Activated CD4-positive, alpha-beta memory T cell treated with anti-CD3 and anti-CD28 coated beads for 36 hours (primary cell): Measurements from ENCODE around the gene EMC8. TPM values are rescaled to one million over a fixed set of nuclear protein-coding genes. Genes with fewer than 3 reads are reported as not detected.

ENCODE experiments used
- CTCF ChIA-PET: fragments of 350-600 bp; sonication (Branson Sonifier 250); formaldehyde crosslinking; loops from one replicate; lab custom pipeline; 2021; ENCODE audit warnings: antibody characterized with exemption, inconsistent platforms; lab: Charles Lee
- POLR2A ChIA-PET: fragments of 350-600 bp; sonication (Branson Sonifier 250); formaldehyde crosslinking; loops from one replicate; lab custom pipeline; 2021; ENCODE audit warnings: antibody characterized with exemption; lab: Charles Lee
- DNase-seq: peaks from one replicate; pipeline ENCODE4 v3.0.0-alpha.2; 2020
- H3K27ac Mint-ChIP-seq: one replicate; pipeline ENCODE4 v1.8.0; 2021; ENCODE audit warnings: mixed read lengths
- H3K27me3 Mint-ChIP-seq: one replicate; pipeline ENCODE4 v1.8.0; 2021; ENCODE audit warnings: mixed read lengths
- H3K36me3 Mint-ChIP-seq: one replicate; pipeline ENCODE4 v1.8.0; 2021; ENCODE audit warnings: mixed read lengths
- H3K4me1 Mint-ChIP-seq: one replicate; pipeline ENCODE4 v1.8.0; 2021; ENCODE audit warnings: low read depth, mixed read lengths
- H3K4me3 Mint-ChIP-seq: one replicate; pipeline ENCODE4 v1.8.0; 2021; ENCODE audit warnings: mild to moderate bottlenecking, mixed read lengths
- H3K9me3 Mint-ChIP-seq: one replicate; pipeline ENCODE4 v1.8.0; 2021; ENCODE audit warnings: mixed read lengths
- intact Hi-C: fragments of 100-400 bp; cut with micrococcal nuclease; formaldehyde crosslinking; loops from one replicate; pipeline ENCODE4 v1.15.1; 2023
- total RNA-seq, 2 experiments: library from RNA; stranded (reverse); gene quantifications; one replicate each; pipeline ENCODE4 v1.2.3, GENCODE V29; 2021

The EMC8 gene
- total RNA-seq, 2 experiments from 2014 or later, result 27.5 to 27.9 TPM

GRCh38 chr16:85777583-85778310 is 21.6 kb downstream of the EMC8 start:
- Mint-ChIP-seq H3K27ac (no peak overlapping the region), H3K4me1 (peaks cover 3% of the 10 kb centered on the region), H3K4me3 (no peak overlapping the region), H3K36me3 (peaks cover 33% of the 10 kb centered on the region), H3K9me3 (no peaks in the 10 kb centered on the region), H3K27me3 (no peaks in the 10 kb centered on the region)
- intact Hi-C loops, result no loop called here
- CTCF ChIA-PET, result interaction anchor here (1.2 kb wide), 1 partner anchor 44 kb away, joined by 3 read pairs; no protein-coding TSS in a partner anchor
- POLR2A ChIA-PET, result no interaction called here
- no peak for DNase-seq

GRCh38 chr16:85774811-85775210 is 24.5 kb downstream of the EMC8 start:
- H3K27me3 Mint-ChIP-seq, result no peaks in the 10 kb centered on the region
- POLR2A ChIA-PET, result no interaction called here
- DNase-seq, result no peak
- CTCF ChIA-PET, result no interaction called here
- H3K9me3 Mint-ChIP-seq, result no peaks in the 10 kb centered on the region
- intact Hi-C loops, result no loop called here
- H3K36me3 Mint-ChIP-seq, result peaks cover 22% of the 10 kb centered on the region
- H3K27ac Mint-ChIP-seq, result no peak overlapping the region
- H3K4me1 Mint-ChIP-seq, result peaks cover 3% of the 10 kb centered on the region
- H3K4me3 Mint-ChIP-seq, result no peak overlapping the region

GRCh38 chr16:85774136-85774535 is 25.2 kb downstream of the EMC8 start:
- H3K27ac Mint-ChIP-seq, result no peak overlapping the region
- POLR2A ChIA-PET, result no interaction called here
- peaks cover 3% of the 10 kb centered on the region for H3K4me1 Mint-ChIP-seq
- no peaks in the 10 kb centered on the region for H3K27me3 Mint-ChIP-seq
- H3K36me3 Mint-ChIP-seq, result peaks cover 17% of the 10 kb centered on the region
- DNase-seq, result no peak
- CTCF ChIA-PET, result no interaction called here
- intact Hi-C loops, result no loop called here
- no peaks in the 10 kb centered on the region for H3K9me3 Mint-ChIP-seq
- no peak overlapping the region for H3K4me3 Mint-ChIP-seq

GRCh38 chr16:85773044-85773443 is 26.3 kb downstream of the EMC8 start:
- H3K27ac Mint-ChIP-seq, result no peak overlapping the region
- intact Hi-C loops, result no loop called here
- H3K9me3 Mint-ChIP-seq, result no peaks in the 10 kb centered on the region
- no peak overlapping the region for H3K4me3 Mint-ChIP-seq
- H3K36me3 Mint-ChIP-seq, result peaks cover 10% of the 10 kb centered on the region
- DNase-seq, result no peak
- ChIA-PET POLR2A (no interaction called here), CTCF (no interaction called here)
- H3K4me1 Mint-ChIP-seq, result no peaks in the 10 kb centered on the region
- H3K27me3 Mint-ChIP-seq, result no peaks in the 10 kb centered on the region

DNA sequence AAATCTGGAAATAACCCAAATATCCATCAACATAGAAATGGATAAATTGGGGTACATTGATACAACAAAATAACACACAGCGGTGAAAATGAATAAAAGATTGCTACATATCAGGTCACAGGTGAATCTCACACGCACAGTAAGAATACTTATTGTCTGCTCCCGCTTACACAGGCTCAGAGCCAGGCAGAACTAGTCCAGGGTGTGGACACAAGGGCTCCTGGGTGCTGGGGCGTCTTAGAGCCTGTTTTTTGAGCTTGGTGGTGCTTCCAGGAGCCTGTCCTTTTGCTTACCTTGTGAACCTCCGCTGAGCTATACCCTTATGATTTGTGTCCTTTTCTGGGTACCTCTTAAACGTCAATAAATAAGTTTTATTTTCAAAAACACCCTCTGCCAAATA is 28.6 kb downstream of the EMC8 start:
- Mint-ChIP-seq H3K4me3 (no peak overlapping the region), H3K27ac (no peak overlapping the region), H3K4me1 (no peaks in the 10 kb centered on the region), H3K27me3 (no peaks in the 10 kb centered on the region), H3K9me3 (no peaks in the 10 kb centered on the region), H3K36me3 (peaks cover 3% of the 10 kb centered on the region)
- DNase-seq, result no peak
- ChIA-PET CTCF (interaction anchor here (0.7 kb wide), 1 partner anchor 11 kb away, joined by 3 read pairs; no protein-coding TSS in a partner anchor), POLR2A (no interaction called here)
- intact Hi-C loops, result no loop called here

DNA sequence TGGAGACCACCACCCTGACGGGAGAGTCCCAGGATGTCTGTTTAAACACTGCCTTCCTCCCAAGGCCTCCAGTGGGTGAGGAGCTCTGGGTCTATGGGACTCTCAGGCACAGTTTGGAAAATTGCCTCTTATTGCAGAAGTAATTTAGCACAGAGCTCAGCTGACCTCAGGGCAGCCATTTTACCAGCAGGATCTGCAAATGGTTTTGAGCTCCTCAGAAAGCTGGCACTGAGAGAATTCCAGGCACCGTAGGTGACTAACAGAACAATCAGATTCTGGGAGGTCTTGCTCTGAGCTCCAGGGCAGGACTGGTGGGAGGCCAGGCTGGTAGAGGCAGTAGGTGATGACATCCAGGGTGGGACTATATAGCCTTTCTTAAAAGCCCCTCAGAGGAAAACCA is 31.1 kb downstream of the EMC8 start:
- ChIA-PET POLR2A (interaction anchor here (0.7 kb wide), 1 partner anchor 332 kb away, joined by 3 read pairs; no protein-coding TSS in a partner anchor), CTCF (no interaction called here)
- Mint-ChIP-seq H3K4me1 (no peaks in the 10 kb centered on the region), H3K4me3 (no peak overlapping the region), H3K27ac (no peak overlapping the region), H3K27me3 (no peaks in the 10 kb centered on the region), H3K36me3 (peaks cover 3% of the 10 kb centered on the region), H3K9me3 (no peaks in the 10 kb centered on the region)
- intact Hi-C loops, result no loop called here
- DNase-seq, result no peak

GRCh38 chr16:85767531-85767930 is 31.8 kb downstream of the EMC8 start:
- H3K4me3 Mint-ChIP-seq, result no peak overlapping the region
- H3K27ac Mint-ChIP-seq, result no peak overlapping the region
- no peaks in the 10 kb centered on the region for H3K4me1 Mint-ChIP-seq
- DNase-seq, result no peak
- CTCF ChIA-PET, result no interaction called here
- no peaks in the 10 kb centered on the region for H3K9me3 Mint-ChIP-seq
- POLR2A ChIA-PET, result no interaction called here
- intact Hi-C loops, result no loop called here
- H3K36me3 Mint-ChIP-seq, result peaks cover 3% of the 10 kb centered on the region
- H3K27me3 Mint-ChIP-seq, result no peaks in the 10 kb centered on the region

- intact Hi-C loops, result no loop called here
- no peak for DNase-seq
- Mint-ChIP-seq H3K27me3 (peaks cover 3% of the 10 kb centered on the region), H3K27ac (no peak overlapping the region), H3K4me3 (no peak overlapping the region), H3K36me3 (peaks cover 2% of the 10 kb centered on the region), H3K4me1 (no peaks in the 10 kb centered on the region), H3K9me3 (no peaks in the 10 kb centered on the region)
- ChIA-PET CTCF (no interaction called here), POLR2A (no interaction called here)
Measured at GRCh38 chr16:85765767-85766166, 33.6 kb downstream of the EMC8 start.

DNA sequence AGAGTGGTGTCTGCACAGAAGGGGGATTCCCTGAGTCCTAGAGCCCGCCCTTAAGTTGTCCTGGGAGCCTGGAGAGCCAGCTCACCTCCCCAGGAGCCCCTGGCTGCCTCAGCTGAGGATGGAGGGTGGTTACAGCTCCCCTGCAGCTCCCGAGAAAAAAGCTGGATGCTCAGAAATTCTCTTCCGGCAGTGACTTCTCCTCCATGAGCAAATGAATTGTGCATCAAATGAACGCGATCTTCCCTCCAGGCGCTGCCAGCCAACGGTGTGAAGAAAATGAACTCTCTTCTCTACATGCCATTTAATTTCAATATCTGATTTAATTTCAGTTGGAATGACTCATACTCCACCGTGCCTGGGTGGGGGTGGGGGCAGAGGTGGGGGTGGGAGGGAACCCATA is 34.1 kb downstream of the EMC8 start:
- H3K4me3 Mint-ChIP-seq, result no peak overlapping the region
- H3K9me3 Mint-ChIP-seq, result no peaks in the 10 kb centered on the region
- ChIA-PET CTCF (no interaction called here), POLR2A (no interaction called here)
- no peaks in the 10 kb centered on the region for H3K4me1 Mint-ChIP-seq
- no peak overlapping the region for H3K27ac Mint-ChIP-seq
- no peak for DNase-seq
- H3K27me3 Mint-ChIP-seq, result peaks cover 3% of the 10 kb centered on the region
- peaks cover 2% of the 10 kb centered on the region for H3K36me3 Mint-ChIP-seq
- intact Hi-C loops, result no loop called here

GRCh38 chr16:85763616-85764015 is 35.7 kb downstream of the EMC8 start:
- POLR2A ChIA-PET, result no interaction called here
- H3K27me3 Mint-ChIP-seq, result peaks cover 18% of the 10 kb centered on the region
- H3K36me3 Mint-ChIP-seq, result no peaks in the 10 kb centered on the region
- no peak for DNase-seq
- H3K9me3 Mint-ChIP-seq, result no peaks in the 10 kb centered on the region
- intact Hi-C loops, result no loop called here
- no peak overlapping the region for H3K4me3 Mint-ChIP-seq
- H3K27ac Mint-ChIP-seq, result no peak overlapping the region
- CTCF ChIA-PET, result no interaction called here
- peaks cover 6% of the 10 kb centered on the region for H3K4me1 Mint-ChIP-seq

DNA sequence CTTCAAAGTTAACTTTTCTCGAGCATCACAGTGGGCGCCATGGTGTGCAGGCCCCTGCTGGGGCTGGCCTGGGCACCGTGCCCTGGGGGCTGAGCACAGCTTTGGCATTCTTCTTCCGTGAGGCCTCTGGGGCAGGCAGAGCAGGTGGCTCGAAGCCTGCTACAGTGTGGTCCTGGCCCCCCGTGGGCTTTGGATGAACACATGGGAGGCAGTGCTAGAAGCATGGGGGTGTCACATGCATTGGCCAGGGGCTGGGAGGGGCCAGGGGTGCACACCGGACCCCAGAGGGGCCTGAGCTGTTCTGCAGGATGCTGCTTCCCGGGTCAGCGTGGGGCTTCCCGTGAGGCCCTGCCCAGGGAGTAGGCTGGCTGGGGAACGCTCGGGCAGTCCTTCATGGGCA is 36.4 kb downstream of the EMC8 start:
- POLR2A ChIA-PET, result no interaction called here
- no peaks in the 10 kb centered on the region for H3K9me3 Mint-ChIP-seq
- H3K4me1 Mint-ChIP-seq, result peaks cover 6% of the 10 kb centered on the region
- peaks cover 22% of the 10 kb centered on the region for H3K27me3 Mint-ChIP-seq
- intact Hi-C loops, result no loop called here
- no peaks in the 10 kb centered on the region for H3K36me3 Mint-ChIP-seq
- no peak for DNase-seq
- no peak overlapping the region for H3K4me3 Mint-ChIP-seq
- no peak overlapping the region for H3K27ac Mint-ChIP-seq
- CTCF ChIA-PET, result no interaction called here

DNA sequence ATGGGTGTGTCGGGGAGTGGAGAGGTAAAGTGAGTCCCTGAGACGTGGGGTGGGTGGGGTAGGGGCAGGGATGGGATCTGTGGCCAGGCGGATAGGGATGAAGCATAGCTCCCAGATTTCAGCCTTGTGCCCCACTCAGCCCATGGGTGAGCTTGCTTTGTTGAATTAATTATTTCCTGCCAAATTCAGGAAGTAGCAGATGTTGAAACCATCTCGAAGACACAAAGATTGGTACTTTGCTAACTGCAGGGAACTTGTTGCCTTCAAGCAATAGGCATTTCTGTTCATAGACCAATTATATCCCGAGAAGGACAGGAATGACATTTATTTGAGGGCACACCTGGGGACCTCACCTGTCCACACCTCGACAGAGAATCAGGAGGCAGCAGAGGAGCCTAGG is 37.5 kb downstream of the EMC8 start:
- H3K4me1 Mint-ChIP-seq, result peaks cover 11% of the 10 kb centered on the region
- ChIA-PET POLR2A (no interaction called here), CTCF (interaction anchor here (0.6 kb wide), 1 partner anchor 448 kb away, joined by 3 read pairs; no protein-coding TSS in a partner anchor)
- no peak overlapping the region for H3K4me3 Mint-ChIP-seq
- H3K9me3 Mint-ChIP-seq, result no peaks in the 10 kb centered on the region
- no peaks in the 10 kb centered on the region for H3K36me3 Mint-ChIP-seq
- H3K27ac Mint-ChIP-seq, result no peak overlapping the region
- peaks cover 23% of the 10 kb centered on the region for H3K27me3 Mint-ChIP-seq
- DNase-seq, result no peak
- intact Hi-C loops, result no loop called here
